ENCODE measurements around the gene EEF2K.

Gene EEF2K

DNA sequence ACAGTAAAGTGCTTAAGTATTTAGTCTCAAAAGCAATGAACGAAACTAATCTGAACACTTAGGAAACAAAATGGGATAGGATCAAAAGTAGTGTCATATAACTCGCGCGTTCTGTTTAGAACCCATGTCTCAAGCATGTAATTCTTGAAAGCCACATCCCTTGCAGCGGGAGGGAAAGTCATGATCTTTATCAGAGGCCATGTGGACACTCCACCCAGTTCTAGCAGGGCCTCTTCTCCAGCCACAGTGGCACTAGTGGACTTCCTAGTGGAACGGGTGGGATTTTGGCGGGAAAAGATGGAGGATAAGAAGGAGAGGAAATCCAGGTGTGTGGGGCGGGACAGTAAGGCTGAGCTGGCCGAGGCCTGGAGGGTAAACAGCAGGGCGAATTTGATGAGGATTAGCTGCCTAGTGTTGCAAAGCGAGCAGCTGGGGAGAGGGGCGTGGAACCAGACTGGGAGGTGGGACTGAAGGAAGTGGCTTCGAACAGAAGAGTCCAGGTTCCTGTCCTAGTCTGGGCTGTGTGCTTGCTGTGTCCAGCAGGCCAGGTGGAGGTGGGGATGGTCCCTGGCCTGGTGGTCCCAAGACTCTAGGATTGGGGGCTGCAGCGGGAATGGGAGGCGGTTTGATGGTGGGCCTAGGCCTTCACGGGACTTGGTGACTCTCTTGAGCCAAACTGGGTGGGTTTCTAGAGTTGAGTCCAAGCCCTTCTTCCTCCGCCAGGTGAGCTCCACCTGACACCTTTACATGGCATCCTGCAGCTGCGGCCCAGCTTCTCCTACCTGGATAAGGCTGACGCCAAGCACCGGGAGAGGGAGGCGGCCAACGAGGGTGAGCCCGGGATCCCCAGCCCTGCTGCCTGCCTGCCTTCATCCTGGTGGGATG, 107.1 kb downstream of the EEF2K start:
- FAIRE-seq (no peak), DNase-seq (ENCODE audit: insufficient read length, low spot score) (no peak)
- no peak for TF ChIP-seq POLR2A (IDR thresholded peaks at IDR 0.05; ENCODE audit: low read depth, low read length)

DNA sequence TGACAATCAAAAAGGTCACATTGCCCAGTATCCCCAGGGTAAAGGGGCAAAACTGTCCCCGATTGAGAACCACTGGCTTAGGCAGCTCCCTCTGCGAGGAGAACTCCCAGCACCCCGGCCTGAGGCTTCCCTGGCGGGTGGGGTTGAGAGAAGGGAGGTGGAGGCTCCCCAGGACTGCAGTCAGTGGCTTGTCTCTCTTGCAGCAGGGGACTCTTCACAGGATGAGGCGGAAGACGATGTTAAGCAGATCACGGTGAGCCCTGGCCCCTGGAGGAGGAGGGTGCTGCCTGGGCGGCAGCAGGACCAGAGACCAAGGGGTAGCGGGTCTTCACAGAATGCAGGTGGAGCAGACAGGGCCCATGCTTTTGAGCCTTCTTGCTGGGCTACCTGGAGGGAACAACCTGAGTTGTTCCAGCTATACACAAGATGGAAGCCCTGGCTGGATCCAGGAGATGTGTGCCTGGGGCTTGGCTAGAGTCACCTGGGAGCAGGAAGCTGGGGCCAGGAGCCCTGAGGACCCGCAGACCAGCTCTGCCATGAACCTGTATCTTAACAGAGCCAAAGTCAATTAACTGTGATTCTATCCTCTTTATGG, 107.9 kb downstream of the EEF2K start:
- FAIRE-seq = no peak
- no peak for DNase-seq (ENCODE audit: insufficient read length, low spot score)
- no peak for TF ChIP-seq POLR2A (IDR thresholded peaks at IDR 0.05; ENCODE audit: low read depth, low read length)

DNA sequence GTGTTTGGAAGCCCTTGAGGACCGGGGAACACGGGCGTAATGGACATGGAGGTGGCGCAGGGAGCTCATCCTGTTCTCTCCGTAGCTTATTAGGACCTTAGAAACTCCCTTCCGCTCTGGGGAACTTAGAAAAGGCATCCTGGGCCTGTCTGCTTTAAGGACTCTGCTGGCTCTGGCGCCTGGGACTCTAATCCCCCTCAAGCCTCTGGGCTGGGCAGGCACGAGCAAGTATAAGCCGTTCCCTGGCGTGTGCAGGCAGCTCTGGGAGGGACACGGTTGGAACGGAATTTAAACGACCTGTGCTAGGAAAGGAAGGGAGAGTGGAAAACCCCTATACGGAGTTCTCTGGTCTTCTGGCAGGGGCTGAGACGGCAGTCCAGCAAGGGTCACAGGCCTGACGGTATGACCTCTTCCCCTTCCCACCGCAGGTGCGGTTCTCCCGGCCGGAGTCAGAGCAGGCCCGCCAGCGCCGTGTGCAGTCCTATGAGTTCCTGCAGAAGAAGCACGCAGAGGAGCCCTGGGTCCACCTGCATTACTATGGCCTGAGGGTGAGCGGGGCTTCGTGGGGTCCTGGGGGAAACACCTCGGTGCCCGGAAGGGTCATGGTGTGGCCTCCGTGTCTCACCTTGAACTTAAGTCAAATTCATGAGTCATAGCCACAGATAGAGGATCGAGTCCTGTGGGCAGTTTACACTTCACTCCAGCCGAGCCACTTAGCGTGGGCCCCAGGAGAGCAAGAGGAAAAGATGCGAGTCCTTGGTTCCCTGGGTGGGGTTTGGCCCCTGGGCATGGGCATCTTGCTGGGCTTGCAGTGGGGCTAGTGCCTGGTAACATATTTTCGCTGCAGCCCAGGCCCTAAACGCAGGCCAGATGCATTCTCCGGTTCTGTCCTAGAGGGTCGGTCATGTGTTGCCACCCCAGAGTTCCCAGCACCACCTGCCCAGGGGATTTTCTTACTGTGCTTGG, 108.9 kb downstream of the EEF2K start:
- DNase-seq (ENCODE audit: insufficient read length, low spot score) (no peak), FAIRE-seq (no peak)
- no peak for TF ChIP-seq POLR2A (IDR thresholded peaks at IDR 0.05; ENCODE audit: low read depth, low read length)

DNA sequence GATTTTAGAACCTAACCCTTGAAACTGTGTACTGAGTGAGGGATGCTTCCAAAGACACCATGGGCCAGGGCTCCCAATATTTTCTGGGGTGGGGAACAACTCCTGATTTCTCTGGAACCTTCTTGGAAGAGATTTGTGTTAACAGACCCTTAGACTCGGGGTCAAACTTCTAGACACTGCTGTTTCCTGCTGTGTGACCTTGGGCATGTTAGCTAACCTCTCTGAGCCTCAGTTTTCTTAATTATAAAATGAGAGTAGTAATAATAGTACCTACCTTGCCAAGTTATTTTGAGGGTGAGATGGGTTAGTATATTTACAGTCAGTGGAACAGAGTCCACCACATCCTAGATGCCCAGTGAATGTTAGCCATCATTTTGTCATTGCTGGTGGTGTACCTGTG, 109.9 kb downstream of the EEF2K start:
- no peak for TF ChIP-seq POLR2A (IDR thresholded peaks at IDR 0.05; ENCODE audit: low read depth, low read length)
- FAIRE-seq (no peak), DNase-seq (ENCODE audit: insufficient read length, low spot score) (no peak)

DNA sequence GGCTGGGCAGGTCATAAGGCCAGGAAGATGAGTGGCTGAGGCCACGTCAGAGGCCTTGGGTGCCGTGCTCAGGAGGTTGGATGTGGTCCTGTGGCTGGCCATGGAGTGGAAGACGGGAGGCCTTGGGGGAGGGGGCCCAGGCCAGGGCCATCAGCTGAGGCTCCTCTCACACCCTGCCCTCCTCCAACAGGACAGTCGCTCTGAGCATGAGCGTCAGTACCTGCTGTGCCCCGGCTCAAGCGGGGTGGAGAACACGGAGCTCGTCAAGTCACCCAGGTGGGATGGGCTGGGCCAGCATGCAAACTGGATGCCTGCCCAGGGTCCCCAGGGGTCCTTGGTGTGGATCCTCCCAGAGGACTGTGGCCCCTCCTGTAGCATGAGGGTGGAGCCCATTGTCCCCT, 110.3 kb downstream of the EEF2K start:
- no peak for TF ChIP-seq POLR2A (IDR thresholded peaks at IDR 0.05; ENCODE audit: low read depth, low read length)
- DNase-seq (ENCODE audit: insufficient read length, low spot score) (no peak), FAIRE-seq (no peak)

DNA sequence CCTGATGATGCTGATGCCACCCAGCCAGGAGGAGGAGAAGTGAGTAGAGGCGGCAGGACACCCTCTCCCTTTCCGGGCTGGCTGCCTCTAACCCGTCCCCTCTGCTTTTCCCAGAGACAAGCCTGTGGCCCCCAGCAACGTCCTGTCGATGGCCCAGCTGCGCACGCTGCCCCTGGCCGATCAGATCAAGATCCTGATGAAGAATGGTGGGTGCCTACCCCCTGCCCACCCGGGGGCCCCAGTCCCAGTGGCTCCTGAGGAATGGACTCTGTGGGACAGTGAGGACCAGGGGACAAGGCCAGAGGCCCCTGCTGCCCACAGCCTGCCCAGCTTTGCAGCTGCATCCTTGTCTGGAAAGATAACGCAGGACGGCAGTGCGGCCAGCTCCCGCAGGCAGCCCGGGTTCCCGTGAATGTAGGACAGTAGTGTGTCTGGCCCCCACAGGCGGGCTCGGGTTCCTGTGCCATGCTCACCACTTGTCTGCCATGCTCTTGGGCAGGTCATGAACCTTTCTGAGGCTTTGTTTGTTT, 111.0 kb downstream of the EEF2K start:
- TF ChIP-seq POLR2A (IDR thresholded peaks at IDR 0.05; ENCODE audit: low read depth, low read length) = no peak
- DNase-seq (ENCODE audit: insufficient read length, low spot score) = no peak
- no peak for FAIRE-seq

DNA sequence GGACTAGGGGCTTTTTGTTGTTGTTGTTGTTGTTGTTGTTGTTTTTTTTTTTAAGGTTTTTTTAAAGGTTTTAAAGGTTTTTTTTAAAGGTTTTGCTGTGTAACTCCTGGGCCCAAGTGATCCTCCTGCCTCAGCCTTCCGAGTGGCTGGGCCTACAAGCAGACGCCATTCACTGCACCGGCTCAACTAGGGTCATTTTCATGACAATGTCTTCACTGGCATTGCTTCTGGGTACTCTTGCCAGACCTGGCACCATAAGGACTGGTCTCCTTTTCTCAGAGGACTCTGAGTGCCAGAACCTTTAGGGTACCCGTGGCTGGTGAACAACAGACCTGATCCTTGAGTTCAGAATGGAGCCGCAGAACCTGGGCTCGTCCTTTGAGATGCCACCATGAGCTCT, 111.5 kb downstream of the EEF2K start:
- FAIRE-seq (no peak), DNase-seq (ENCODE audit: insufficient read length, low spot score) (no peak)
- TF ChIP-seq POLR2A (IDR thresholded peaks at IDR 0.05; ENCODE audit: low read depth, low read length) = no peak

DNA sequence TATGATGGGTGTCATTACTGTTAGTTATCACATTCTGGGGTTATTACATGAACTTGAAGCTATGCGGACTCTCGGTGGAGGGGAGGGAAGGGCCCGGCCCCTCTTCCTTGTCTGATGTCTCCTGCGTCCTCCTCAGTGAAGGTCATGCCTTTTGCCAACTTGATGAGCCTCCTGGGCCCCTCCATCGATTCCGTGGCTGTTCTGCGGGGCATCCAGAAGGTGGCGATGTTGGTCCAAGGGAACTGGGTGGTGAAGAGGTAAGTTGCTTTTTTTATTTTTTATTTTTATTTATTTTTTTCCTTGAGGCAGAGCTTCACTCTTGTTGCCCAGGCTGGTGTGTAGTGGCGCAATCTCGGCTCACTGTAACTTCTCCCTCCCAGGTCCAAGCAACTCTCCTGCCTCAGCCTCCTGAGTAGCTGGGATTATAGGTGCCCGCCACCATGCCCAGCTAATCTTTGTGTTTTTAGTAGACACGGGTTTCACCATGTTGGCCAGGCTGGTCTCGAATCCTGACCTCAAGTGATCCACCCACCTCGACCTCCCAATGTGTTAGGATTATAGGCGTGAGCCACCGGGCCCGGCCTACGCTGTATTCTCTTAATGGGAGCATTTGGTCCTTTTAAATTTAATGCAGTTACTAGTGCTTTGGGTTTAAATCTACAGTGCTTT, 112.7 kb downstream of the EEF2K start:
- no peak for TF ChIP-seq POLR2A (IDR thresholded peaks at IDR 0.05; ENCODE audit: low read depth, low read length)
- FAIRE-seq (no peak), DNase-seq (ENCODE audit: insufficient read length, low spot score) (peak; percentile 51)

DNA sequence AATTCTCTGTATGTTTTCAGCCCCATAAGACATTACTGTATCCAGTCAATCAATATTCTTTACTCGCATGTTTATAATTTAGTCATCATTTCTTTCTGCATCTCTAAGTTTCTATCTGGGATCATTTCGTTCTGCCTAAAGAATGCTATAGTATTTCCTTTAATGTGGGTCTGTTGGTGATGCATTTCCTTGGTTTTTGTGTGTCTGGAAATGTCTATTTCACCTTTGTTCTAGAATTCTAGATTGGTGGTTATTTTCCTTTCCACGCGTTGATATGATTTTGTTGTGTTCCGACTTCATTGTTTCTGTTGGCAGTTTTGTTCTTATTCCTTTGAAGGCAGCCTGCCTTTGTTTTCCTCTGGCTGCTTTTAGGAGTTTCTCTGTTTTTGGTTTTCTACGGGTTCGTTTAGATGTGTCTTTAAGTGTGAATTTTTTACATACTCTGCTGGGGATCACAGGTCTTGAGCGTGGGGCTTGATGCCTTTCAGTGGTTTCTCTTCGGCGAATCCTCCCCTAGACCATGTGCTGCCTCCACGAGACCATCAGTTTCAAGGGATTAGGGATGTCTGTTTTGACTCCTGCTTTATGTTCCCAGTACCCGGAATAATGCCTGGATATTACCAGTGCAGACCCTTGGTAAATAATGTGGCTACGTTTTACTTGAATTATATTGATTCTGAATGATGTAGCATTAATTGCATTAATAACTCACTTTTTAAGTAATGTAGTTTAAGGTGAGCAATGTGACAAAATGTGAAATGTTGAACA, 114.7 kb downstream of the EEF2K start:
- no peak for DNase-seq (ENCODE audit: insufficient read length, low spot score)
- no peak for TF ChIP-seq POLR2A (IDR thresholded peaks at IDR 0.05; ENCODE audit: low read depth, low read length)
- no peak for FAIRE-seq

DNA sequence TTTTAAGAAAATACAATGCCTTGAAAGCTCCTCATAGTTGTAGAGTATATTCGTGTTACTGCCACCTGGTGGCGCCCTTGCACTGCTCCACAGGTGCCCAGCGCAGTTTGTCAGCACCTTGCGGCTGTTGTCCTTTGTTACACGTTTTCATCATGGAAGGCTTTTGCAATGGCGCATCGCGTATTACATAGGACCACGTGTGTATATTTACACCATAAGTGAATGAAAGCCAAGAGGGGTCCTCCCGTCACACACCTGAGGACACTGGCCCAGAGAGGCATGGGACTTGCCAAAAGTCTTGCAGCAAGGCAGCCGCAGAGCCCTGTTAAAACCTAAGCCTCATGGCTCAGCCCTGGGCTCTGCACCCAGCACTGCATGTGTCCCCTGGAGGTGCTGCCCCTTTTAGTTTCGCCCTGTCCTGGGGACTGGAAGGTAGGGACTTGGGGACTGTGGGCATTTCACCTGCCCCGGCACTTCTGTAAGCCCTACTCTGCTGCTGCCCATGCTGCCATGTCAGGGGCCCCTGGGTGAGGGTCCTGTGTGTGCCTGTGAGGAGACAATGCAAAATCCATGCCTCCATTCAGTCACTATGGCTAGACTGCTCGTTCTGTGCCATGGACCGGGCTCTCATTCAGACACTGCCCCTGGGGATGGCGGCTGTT, 115.4 kb downstream of the EEF2K start:
- TF ChIP-seq POLR2A (IDR thresholded peaks at IDR 0.05; ENCODE audit: low read depth, low read length) = no peak
- FAIRE-seq (peak; percentile 81), DNase-seq (ENCODE audit: insufficient read length, low spot score) (peak; percentile 75)

DNA sequence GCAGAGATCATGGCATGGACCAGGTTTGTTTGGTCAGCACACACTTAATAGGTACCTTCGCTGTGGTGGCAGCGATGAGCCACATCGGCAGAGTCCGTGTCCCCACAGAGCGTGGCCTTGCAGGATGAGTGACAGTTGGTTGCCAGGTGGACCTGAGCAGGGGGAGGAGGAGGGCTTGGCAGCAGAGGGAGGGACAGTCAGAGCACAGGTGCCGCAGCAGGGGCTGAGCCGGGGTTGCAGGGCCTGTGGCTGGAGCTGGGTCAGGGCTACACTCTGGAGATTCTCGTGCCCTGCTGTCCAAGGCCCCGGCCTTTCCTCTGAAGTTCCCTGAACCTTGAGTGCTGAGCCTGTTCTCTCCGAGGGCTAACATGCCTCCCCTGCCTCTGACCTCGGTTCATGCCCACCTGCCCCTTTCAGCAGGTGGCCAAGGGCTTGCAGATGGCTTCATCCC, 116.0 kb downstream of the EEF2K start:
- FAIRE-seq = no peak
- no peak for TF ChIP-seq POLR2A (IDR thresholded peaks at IDR 0.05; ENCODE audit: low read depth, low read length)
- DNase-seq (ENCODE audit: insufficient read length, low spot score) = no peak

DNA sequence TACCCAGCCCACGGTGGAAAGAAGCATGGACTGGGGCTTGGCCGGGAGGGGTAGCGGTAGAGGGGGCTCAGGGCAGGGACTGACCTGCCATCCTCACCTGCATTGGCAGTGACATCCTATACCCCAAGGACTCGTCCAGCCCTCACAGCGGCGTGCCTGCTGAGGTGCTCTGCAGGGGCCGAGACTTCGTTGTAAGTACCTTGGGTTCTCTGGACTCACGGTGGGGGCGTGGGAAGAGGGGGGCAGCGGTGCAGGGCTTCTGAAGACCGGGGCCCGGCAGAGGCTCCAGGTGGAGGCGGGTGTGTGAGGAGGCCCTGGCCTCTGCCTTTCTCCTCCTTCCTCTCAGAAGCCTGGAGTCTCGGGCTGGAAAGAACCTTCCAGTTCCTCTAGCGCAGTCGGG, 116.7 kb downstream of the EEF2K start:
- no peak for TF ChIP-seq POLR2A (IDR thresholded peaks at IDR 0.05; ENCODE audit: low read depth, low read length)
- DNase-seq (ENCODE audit: insufficient read length, low spot score) (no peak), FAIRE-seq (no peak)

Measured in H54 (cell line).